ENCODE data around the gene LPIN3.

LPIN3 gene

GRCh38 chr20:41366546-41367392, 26.1 kb downstream of the LPIN3 start, which contains the start of gene EMILIN3:
EMILIN3 (minus strand) TSS chr20:41366818; CDS start chr20:41366634, 184 bp downstream.
- no peak for DNase-seq

GRCh38 chr20:41367393-41367695, 26.7 kb downstream of the LPIN3 start:
- no peak for DNase-seq

GRCh38 chr20:41367956-41368355, 27.3 kb downstream of the LPIN3 start:
- no peak for DNase-seq

GRCh38 chr20:41369673-41370072, 29.1 kb downstream of the LPIN3 start:
- no peak for DNase-seq

GRCh38 chr20:41370176-41370575, 29.6 kb downstream of the LPIN3 start:
- DNase-seq: no peak

- DNase-seq: no peak
These were observed 30.8 kb downstream of the LPIN3 start for GRCh38 chr20:41371371-41371770.

- no peak for DNase-seq
These were observed 32.7 kb downstream of the LPIN3 start for GRCh38 chr20:41373251-41373783.

GRCh38 chr20:41373931-41374920, 33.6 kb downstream of the LPIN3 start:
- DNase-seq: no peak

- DNase-seq: no peak
These were observed 35.2 kb downstream of the LPIN3 start for GRCh38 chr20:41375846-41376245.

GRCh38 chr20:41376349-41376748, 35.7 kb downstream of the LPIN3 start:
- no peak for DNase-seq

- no peak for DNase-seq
These were observed 36.7 kb downstream of the LPIN3 start for GRCh38 chr20:41377275-41377674.

GRCh38 chr20:41379551-41379950, 38.9 kb downstream of the LPIN3 start:
- no peak for DNase-seq

- DNase-seq: no peak
These were observed 40.1 kb downstream of the LPIN3 start for GRCh38 chr20:41380551-41381193.

- no peak for DNase-seq
These were observed 42.2 kb downstream of the LPIN3 start for GRCh38 chr20:41382791-41383305.

- peak; percentile 58 for DNase-seq
These were observed 46.1 kb downstream of the LPIN3 start for GRCh38 chr20:41386502-41387427.

- peak; percentile 33 for DNase-seq
These were observed 46.8 kb downstream of the LPIN3 start for GRCh38 chr20:41387444-41387851.

GRCh38 chr20:41390889-41391288, 50.3 kb downstream of the LPIN3 start:
- no peak for DNase-seq

- peak; percentile 50 for DNase-seq
These were observed 51.0 kb downstream of the LPIN3 start for GRCh38 chr20:41391587-41392001.

- DNase-seq: no peak
These were observed 51.7 kb downstream of the LPIN3 start for GRCh38 chr20:41392295-41392694.

GRCh38 chr20:41392871-41393704, 52.5 kb downstream of the LPIN3 start:
- DNase-seq: no peak

Measured in fibroblast of skin of scalp (primary cell).